ENCODE results near the gene MASP1.

MASP1 gene

GRCh38 chr3:187280644-187281043, 10.9 kb downstream of the MASP1 start:
- H3K27me3 ChIP-seq (replicated peaks): no peaks in the 10 kb centered on the region
- H3K4me3 ChIP-seq (ENCODE audit: low read depth, low read length): no peak overlapping the region
- TF ChIP-seq, protein P1, sequence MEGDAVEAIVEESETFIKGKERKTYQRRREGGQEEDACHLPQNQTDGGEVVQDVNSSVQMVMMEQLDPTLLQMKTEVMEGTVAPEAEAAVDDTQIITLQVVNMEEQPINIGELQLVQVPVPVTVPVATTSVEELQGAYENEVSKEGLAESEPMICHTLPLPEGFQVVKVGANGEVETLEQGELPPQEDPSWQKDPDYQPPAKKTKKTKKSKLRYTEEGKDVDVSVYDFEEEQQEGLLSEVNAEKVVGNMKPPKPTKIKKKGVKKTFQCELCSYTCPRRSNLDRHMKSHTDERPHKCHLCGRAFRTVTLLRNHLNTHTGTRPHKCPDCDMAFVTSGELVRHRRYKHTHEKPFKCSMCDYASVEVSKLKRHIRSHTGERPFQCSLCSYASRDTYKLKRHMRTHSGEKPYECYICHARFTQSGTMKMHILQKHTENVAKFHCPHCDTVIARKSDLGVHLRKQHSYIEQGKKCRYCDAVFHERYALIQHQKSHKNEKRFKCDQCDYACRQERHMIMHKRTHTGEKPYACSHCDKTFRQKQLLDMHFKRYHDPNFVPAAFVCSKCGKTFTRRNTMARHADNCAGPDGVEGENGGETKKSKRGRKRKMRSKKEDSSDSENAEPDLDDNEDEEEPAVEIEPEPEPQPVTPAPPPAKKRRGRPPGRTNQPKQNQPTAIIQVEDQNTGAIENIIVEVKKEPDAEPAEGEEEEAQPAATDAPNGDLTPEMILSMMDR (IDR thresholded peaks at IDR 0.05; ENCODE audit: low read depth, low read length, missing control alignments): no peak
- in situ Hi-C loops (cut with HindIII; ENCODE audit: low pct_ligation_motif_present, low sequenced_read_pairs): no loop called here
- no peak overlapping the region for H3K27ac ChIP-seq
- no peaks in the 10 kb centered on the region for H3K36me3 ChIP-seq (replicated peaks)
- DNase-seq: no peak

GRCh38 chr3:187277129-187277462, 14.4 kb downstream of the MASP1 start:
- Histone ChIP-seq H3K4me3 (ENCODE audit: low read depth, low read length) (no peak overlapping the region), H3K27ac (no peak overlapping the region), H3K27me3 (replicated peaks) (no peaks in the 10 kb centered on the region), H3K36me3 (replicated peaks) (no peaks in the 10 kb centered on the region)
- in situ Hi-C loops (cut with HindIII; ENCODE audit: low pct_ligation_motif_present, low sequenced_read_pairs): no loop called here
- no peak for DNase-seq
- TF ChIP-seq, protein P1 (IDR thresholded peaks at IDR 0.05; ENCODE audit: low read depth, low read length, missing control alignments): no peak

DNA sequence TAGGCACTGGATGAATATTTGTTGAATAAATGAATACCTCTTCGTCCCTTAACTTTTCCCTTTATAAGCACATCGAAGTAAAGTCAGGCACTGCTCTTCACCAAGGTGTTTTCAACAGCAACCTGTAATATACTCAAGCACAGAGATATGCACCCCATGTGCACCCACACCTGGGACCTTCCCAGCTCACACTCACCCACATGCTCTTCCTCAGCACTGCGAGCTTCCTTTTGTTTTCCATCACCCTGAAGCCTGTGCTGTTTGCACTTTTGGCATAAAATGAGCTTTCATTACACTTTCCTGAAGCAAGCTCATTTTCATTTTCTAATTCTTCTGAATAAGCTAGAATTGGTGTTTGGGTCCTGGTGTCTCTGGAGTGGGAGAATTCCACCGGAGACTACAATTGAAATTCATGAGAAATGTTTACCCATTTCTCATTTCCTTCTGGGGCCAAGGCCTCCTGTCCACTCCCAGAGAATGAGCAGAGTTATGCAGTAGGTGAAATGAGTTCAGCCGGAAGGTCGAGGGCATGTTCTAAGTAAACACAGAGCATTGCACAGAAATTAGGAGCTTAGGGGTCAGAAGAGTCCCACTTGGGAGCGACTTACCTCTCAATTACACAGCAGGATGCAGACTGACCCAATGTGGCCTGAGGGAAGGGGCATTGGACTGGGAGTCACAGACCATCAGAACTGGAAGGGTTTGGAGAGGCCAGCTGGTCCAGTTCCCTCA, 15.0 kb downstream of the MASP1 start:
- Histone ChIP-seq H3K27ac (no peak overlapping the region), H3K4me3 (ENCODE audit: low read depth, low read length) (no peak overlapping the region), H3K36me3 (replicated peaks) (no peaks in the 10 kb centered on the region), H3K27me3 (replicated peaks) (no peaks in the 10 kb centered on the region)
- DNase-seq: no peak
- TF ChIP-seq, protein P1 (IDR thresholded peaks at IDR 0.05; ENCODE audit: low read depth, low read length, missing control alignments): no peak
- in situ Hi-C loops (cut with HindIII; ENCODE audit: low pct_ligation_motif_present, low sequenced_read_pairs): no loop called here

DNA sequence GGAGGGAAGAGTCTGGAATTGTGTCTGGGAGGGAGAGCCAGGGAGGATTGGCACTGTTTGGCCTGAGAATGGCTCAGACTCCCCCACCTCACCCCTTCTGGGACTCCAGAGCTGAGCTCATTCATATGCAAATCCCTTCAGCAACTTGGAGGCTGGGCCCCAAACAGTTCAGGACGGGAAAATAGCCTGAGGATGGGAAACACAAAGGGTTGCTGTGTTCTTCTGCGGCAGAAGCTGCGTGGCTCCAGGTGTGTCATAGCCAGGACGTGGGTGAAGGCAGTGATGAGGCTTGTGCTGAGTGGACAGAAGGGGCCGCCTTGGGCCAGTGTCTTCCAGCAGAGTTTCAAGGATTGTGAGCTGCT, 16.6 kb downstream of the MASP1 start:
- Histone ChIP-seq H3K4me3 (ENCODE audit: low read depth, low read length) (no peak overlapping the region), H3K27ac (no peak overlapping the region), H3K27me3 (replicated peaks) (no peaks in the 10 kb centered on the region), H3K36me3 (replicated peaks) (no peaks in the 10 kb centered on the region)
- TF ChIP-seq, protein P1 (IDR thresholded peaks at IDR 0.05; ENCODE audit: low read depth, low read length, missing control alignments): no peak
- DNase-seq: no peak
- in situ Hi-C loops (cut with HindIII; ENCODE audit: low pct_ligation_motif_present, low sequenced_read_pairs): no loop called here

DNA sequence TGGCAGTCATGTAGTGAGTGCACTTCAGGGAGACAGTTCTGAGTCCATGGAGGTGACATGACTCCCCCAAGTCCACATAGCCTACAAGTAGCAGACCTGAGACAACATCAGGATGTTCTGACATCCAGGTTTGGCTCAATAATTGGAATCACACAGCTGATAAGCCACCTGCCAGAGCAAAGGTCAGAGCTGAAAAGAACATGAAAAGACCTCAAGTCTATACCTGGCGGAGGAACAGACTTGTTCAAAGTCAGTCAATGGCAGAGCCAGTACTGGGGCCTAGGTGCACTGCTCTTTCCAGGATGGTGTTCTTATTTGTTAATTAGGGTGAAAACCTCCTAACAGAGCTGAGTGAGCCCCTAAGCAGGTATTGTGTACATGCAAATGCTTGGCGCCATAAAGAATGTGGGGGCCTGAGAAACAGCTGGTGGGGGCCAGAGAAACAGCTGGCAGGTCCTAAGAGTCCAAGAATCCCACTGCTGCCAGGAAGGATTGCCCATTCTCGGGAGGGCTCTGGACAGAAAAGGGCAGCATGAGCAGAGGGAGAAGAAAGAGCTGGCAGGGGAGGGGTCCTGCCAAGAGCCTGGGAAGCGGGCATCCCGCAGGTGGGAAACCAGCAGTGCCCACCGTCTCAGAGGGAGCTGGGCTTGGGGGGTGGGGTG, 17.1 kb downstream of the MASP1 start:
- in situ Hi-C loops (cut with HindIII; ENCODE audit: low pct_ligation_motif_present, low sequenced_read_pairs): no loop called here
- TF ChIP-seq, protein P1 (IDR thresholded peaks at IDR 0.05; ENCODE audit: low read depth, low read length, missing control alignments): no peak
- no peak for DNase-seq
- H3K27me3 ChIP-seq (replicated peaks): no peaks in the 10 kb centered on the region
- H3K4me3 ChIP-seq (ENCODE audit: low read depth, low read length): no peak overlapping the region
- no peaks in the 10 kb centered on the region for H3K36me3 ChIP-seq (replicated peaks)
- H3K27ac ChIP-seq: no peak overlapping the region
